Duodenal mucosa (tissue), 2 donors: ENCODE measurements around the gene HK2.

Source experiments
- H3K27ac ChIP-seq: one replicate; pipeline ENCODE4 v1.7.0; 2013; ENCODE audit warnings: low read depth, low read length
- H3K27me3 ChIP-seq, 2 donors: one replicate each; pipeline ENCODE4 v1.7.0; 2013; ENCODE audit warnings: low read length in 2 of 2, control low read depth in 1 of 2; ENCODE audit not compliant: insufficient read depth in 2 of 2, control insufficient read depth in 1 of 2
- H3K36me3 ChIP-seq, 2 donors: one replicate each; pipeline ENCODE4 v1.7.0; 2013; ENCODE audit warnings: low read length in 2 of 2, control low read depth in 1 of 2; ENCODE audit not compliant: insufficient read depth in 2 of 2, control insufficient read depth in 1 of 2
- H3K4me1 ChIP-seq, 2 donors: one replicate each; pipeline ENCODE4 v1.7.0; 2013; ENCODE audit warnings: low read length in 2 of 2, control low read depth in 1 of 2; ENCODE audit not compliant: insufficient read depth in 2 of 2, control insufficient read depth in 1 of 2
- H3K4me3 ChIP-seq, 2 donors: one replicate each; pipeline ENCODE4 v1.7.0; 2013; ENCODE audit warnings: low read length in 2 of 2, low read depth in 1 of 2
- H3K9ac ChIP-seq, 2 donors: one replicate each; pipeline ENCODE4 v1.7.0; 2013; ENCODE audit warnings: low read length in 2 of 2, low read depth in 1 of 2
- H3K9me3 ChIP-seq, 2 donors: one replicate each; pipeline ENCODE4 v1.7.0; 2013; ENCODE audit warnings: low read length in 2 of 2, control low read depth in 1 of 2; ENCODE audit not compliant: control insufficient read depth in 1 of 2

HK2 gene

DNA sequence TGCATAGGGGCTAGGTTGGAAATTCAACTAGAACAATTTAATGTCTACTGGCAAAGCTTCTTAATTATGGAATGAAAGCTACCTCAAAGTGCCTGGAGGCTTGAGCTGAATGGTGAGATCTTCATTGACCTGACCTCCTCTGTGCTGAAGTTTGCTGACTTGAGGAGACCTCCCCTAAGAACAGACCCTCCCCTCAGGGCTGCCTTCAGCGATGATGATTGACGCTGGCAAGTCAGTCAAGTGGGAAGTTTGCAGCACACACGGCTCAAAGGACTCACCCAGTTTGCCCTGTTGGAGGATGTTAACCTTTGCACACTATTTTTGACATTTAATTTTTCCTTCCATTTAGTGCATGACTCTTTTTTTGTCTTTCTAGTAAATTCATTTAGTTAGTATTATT is 107.4 kb downstream of the HK2 start:
- H3K4me1 ChIP-seq: peaks cover 0 to 3% of the 10 kb centered on the region in 2 donors
- H3K9me3 ChIP-seq: no peaks in the 10 kb centered on the region
- no peaks in the 10 kb centered on the region for H3K27me3 ChIP-seq
- H3K9ac ChIP-seq: no peak overlapping the region
- H3K4me3 ChIP-seq: no peak overlapping the region
- no peak overlapping the region for H3K27ac ChIP-seq
- no peaks in the 10 kb centered on the region for H3K36me3 ChIP-seq

GRCh38 chr2:74942263-74942662 is 108.3 kb downstream of the HK2 start:
- Histone ChIP-seq H3K27ac (no peak overlapping the region), H3K9me3 (no peaks in the 10 kb centered on the region), H3K9ac (no peak overlapping the region), H3K27me3 (no peaks in the 10 kb centered on the region), H3K36me3 (no peaks in the 10 kb centered on the region), H3K4me1 (peaks cover 0 to 3% of the 10 kb centered on the region in 2 donors), H3K4me3 (no peak overlapping the region)
